Neural cell (in vitro differentiated cells): ENCODE data around the gene TRIM15. TPM values are rescaled to one million over a fixed set of nuclear protein-coding genes. Genes with fewer than 3 reads are reported as not detected.

Experiments used
- H2AFZ ChIP-seq: fragments of 200-600, 300-800 bp; sonication (generic), shearing (Covaris generic); 2 replicates; pipeline ENCODE4 v1.6.0; 2014; ENCODE audit warnings: low read depth, mild to moderate bottlenecking, antibody characterized with exemption, low read length, moderate library complexity
- H3F3A ChIP-seq: fragments of 200-600 bp; shearing (Covaris generic); 2 replicates; pipeline ENCODE4 v1.6.1; 2016; ENCODE audit warnings: mild to moderate bottlenecking, moderate library complexity, mixed read lengths, antibody characterized with exemption, low read length; ENCODE audit not compliant: insufficient read depth, poor library complexity, severe bottlenecking
- H3K27ac ChIP-seq: fragments of 200-600, 300-800 bp; sonication (generic), shearing (Covaris generic); 2 replicates; pipeline ENCODE4 v1.5.1; 2014; ENCODE audit warnings: mild to moderate bottlenecking, low read length, moderate library complexity
- H3K27me3 ChIP-seq: fragments of 300-800, 200-600 bp; sonication (generic), shearing (Covaris generic); 2 replicates; pipeline ENCODE4 v1.6.0; 2014; ENCODE audit warnings: mild to moderate bottlenecking, low read depth, low read length, moderate library complexity; ENCODE audit not compliant: insufficient read depth
- H3K36me3 ChIP-seq: fragments of 300-800, 200-600 bp; sonication (generic), shearing (Covaris generic); 2 replicates; pipeline ENCODE4 v1.5.1; 2014; ENCODE audit warnings: mild to moderate bottlenecking, antibody characterized with exemption, low read length, moderate library complexity; ENCODE audit not compliant: insufficient read depth
- H3K4me2 ChIP-seq: fragments of 300-800, 200-600 bp; sonication (generic), shearing (Covaris generic); 2 replicates; pipeline ENCODE4 v1.6.0; 2014; ENCODE audit warnings: mild to moderate bottlenecking, low read length
- H3K4me3 ChIP-seq: fragments of 300-800, 200-600 bp; sonication (generic), shearing (Covaris generic); 2 replicates; pipeline ENCODE4 v1.5.1; 2014; ENCODE audit warnings: mild to moderate bottlenecking, low read length, moderate library complexity
- H3K79me2 ChIP-seq: fragments of 200-600 bp; shearing (Covaris generic); replicated peaks from 2 replicates; pipeline ENCODE4 v1.6.0; 2014; ENCODE audit warnings: mild to moderate bottlenecking, low read length, moderate library complexity; ENCODE audit not compliant: insufficient read depth
- H3K9ac ChIP-seq: fragments of 300-800, 200-600 bp; sonication (generic), shearing (Covaris generic); 2 replicates; pipeline ENCODE4 v1.6.1; 2016; ENCODE audit warnings: mild to moderate bottlenecking, low read length, mixed read lengths
- H3K9me2 ChIP-seq: fragments of 200-600 bp; shearing (Covaris generic); 2 replicates; pipeline ENCODE4 v1.6.1; 2016; ENCODE audit warnings: mild to moderate bottlenecking, low read length, mixed read lengths; ENCODE audit not compliant: insufficient read depth
- H3K9me3 ChIP-seq: fragments of 200-600, 300-800 bp; sonication (generic), shearing (Covaris generic); 2 replicates; pipeline ENCODE4 v1.6.1; 2016; ENCODE audit warnings: mild to moderate bottlenecking, mixed run types, low read length, moderate library complexity, mixed read lengths
- H4K20me1 ChIP-seq: fragments of 200-600 bp; shearing (Covaris generic); 2 replicates; pipeline ENCODE4 v1.6.1; 2016; ENCODE audit warnings: mild to moderate bottlenecking, mixed run types; ENCODE audit not compliant: insufficient read depth
- CTCF ChIP-seq: fragments of 450-650 bp; IDR thresholded peaks from 2 replicates; pipeline ENCODE4 v1.5.1; 2014; ENCODE audit warnings: antibody characterized with exemption, mild to moderate bottlenecking, moderate library complexity; ENCODE audit not compliant: poor library complexity, severe bottlenecking
- EP300 ChIP-seq: fragments of 450-650 bp; conservative IDR thresholded peaks from 2 replicates; pipeline ENCODE4 v1.6.1; 2014; ENCODE audit warnings: antibody characterized with exemption, mild to moderate bottlenecking, moderate library complexity; ENCODE audit not compliant: poor library complexity, severe bottlenecking
- EZH2 ChIP-seq: fragments of 200-600, 300-800 bp; shearing (Covaris generic), sonication (generic); IDR thresholded peaks from 2 replicates; pipeline ENCODE4 v1.6.1; 2014; ENCODE audit warnings: antibody characterized with exemption, low read length, borderline replicate concordance, mild to moderate bottlenecking; ENCODE audit not compliant: insufficient read depth, poor library complexity, severe bottlenecking
- MXI1 ChIP-seq: fragments of 450-650 bp; conservative IDR thresholded peaks from 2 replicates; pipeline ENCODE4 v1.6.1; 2014; ENCODE audit warnings: antibody characterized with exemption, mild to moderate bottlenecking; ENCODE audit not compliant: poor library complexity, severe bottlenecking
- POLR2AphosphoS5 ChIP-seq: IDR thresholded peaks from 2 replicates; pipeline ENCODE4 v1.6.1; 2012
- RAD21 ChIP-seq: fragments of 450-650 bp; conservative IDR thresholded peaks from 2 replicates; pipeline ENCODE4 v1.6.1; 2014; ENCODE audit warnings: antibody characterized with exemption, mild to moderate bottlenecking, moderate library complexity
- REST ChIP-seq: IDR thresholded peaks from 2 replicates; pipeline ENCODE4 v1.6.1; 2012; ENCODE audit warnings: borderline replicate concordance
- SMC3 ChIP-seq: fragments of 450-650 bp; conservative IDR thresholded peaks from 2 replicates; pipeline ENCODE4 v1.6.1; 2014; ENCODE audit warnings: antibody characterized with exemption, mild to moderate bottlenecking, moderate library complexity; ENCODE audit not compliant: poor library complexity
- TAF1 ChIP-seq: IDR thresholded peaks from 2 replicates; pipeline ENCODE4 v1.6.1; 2012; ENCODE audit warnings: low read depth
- polyA plus RNA-seq: library from polyadenylated mRNA; depleted of rRNA; stranded (reverse); fragments of >200 nt; gene quantifications from 2 replicates; pipeline ENCODE4 v1.2.3, GENCODE V29; 2014

Gene TRIM15
- polyA plus RNA-seq, 1 donor from 2014 or later = not detected

- H3K4me2 ChIP-seq = no peak overlapping the region
- no peaks in the 10 kb centered on the region for H4K20me1 ChIP-seq
- H3K79me2 ChIP-seq = no peaks in the 10 kb centered on the region
- no peak overlapping the region for H3K9ac ChIP-seq
- H3K9me3 ChIP-seq = no peaks in the 10 kb centered on the region
- no peak overlapping the region for H2AFZ ChIP-seq
- no peak overlapping the region for H3K27ac ChIP-seq
- H3K4me3 ChIP-seq = no peak overlapping the region
- no peak for TF ChIP-seq MXI1
- no peak for TF ChIP-seq CTCF
- no peak for TF ChIP-seq SMC3
- no peak for TF ChIP-seq REST
- TF ChIP-seq RAD21 = no peak
- TF ChIP-seq TAF1 = no peak
- no peak for TF ChIP-seq EP300
- no peak for TF ChIP-seq EZH2
- TF ChIP-seq POLR2AphosphoS5 = no peak
- H3K36me3 ChIP-seq = no peaks in the 10 kb centered on the region
- no peaks in the 10 kb centered on the region for H3K9me2 ChIP-seq
- H3K27me3 ChIP-seq = no peaks in the 10 kb centered on the region
- H3F3A ChIP-seq = no peaks in the 10 kb centered on the region
Measured at GRCh38 chr6:30154061-30154460, 9.3 kb upstream of the TRIM15 start.

DNA sequence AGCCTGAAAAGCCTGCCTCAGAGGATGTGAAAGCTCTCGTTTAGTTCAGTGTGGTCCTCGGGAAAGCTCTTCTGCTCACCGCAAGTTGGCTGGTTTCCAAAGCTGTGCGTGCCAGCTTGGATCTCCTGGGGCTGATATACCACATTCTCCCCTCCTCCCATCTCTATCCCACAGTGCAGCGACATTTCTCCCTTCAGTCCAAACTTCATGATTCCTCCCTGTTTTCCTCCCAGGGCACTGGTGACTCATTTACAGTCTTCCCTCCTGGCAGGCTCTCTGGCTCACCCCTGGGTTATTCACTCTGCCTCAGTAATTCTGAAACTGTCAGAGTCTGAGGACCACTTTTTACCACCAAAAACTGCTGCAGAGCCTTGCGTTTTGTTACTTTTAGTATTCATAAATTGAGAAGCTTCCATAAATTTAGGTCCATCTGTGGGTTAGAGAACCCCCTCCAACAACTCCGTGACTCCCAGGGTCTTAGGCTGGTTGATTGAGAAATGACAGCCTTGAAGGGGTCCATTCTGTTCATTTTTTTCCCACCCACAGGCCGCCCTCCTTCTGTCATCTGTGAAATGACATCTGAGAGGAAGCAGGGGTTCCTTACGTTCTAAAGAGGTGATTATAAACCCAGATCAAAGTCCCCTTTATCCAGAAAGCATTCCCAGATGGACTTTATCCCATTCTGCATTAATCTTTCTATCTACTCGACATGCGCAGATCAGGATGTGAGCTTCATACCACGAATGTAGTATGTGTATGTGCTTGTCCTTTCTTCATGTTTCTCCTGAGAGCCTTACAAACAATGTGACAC, 8.4 kb upstream of the TRIM15 start:
- no peak for TF ChIP-seq EP300
- no peak for TF ChIP-seq POLR2AphosphoS5
- no peak for TF ChIP-seq RAD21
- TF ChIP-seq EZH2 = no peak
- TF ChIP-seq SMC3 = no peak
- TF ChIP-seq CTCF = no peak
- no peak for TF ChIP-seq REST
- TF ChIP-seq MXI1 = no peak
- TF ChIP-seq TAF1 = no peak

More for the DNA sequence above, 8.4 kb upstream of the TRIM15 start:
- Histone ChIP-seq H3K9me2 (no peaks in the 10 kb centered on the region), H2AFZ (no peak overlapping the region), H3K79me2 (no peaks in the 10 kb centered on the region), H3K36me3 (no peaks in the 10 kb centered on the region), H3K27ac (no peak overlapping the region), H3K4me3 (no peak overlapping the region), H3K9me3 (no peaks in the 10 kb centered on the region), H3K4me2 (no peak overlapping the region), H3K27me3 (no peaks in the 10 kb centered on the region), H4K20me1 (no peaks in the 10 kb centered on the region), H3F3A (no peaks in the 10 kb centered on the region), H3K9ac (no peak overlapping the region)
